GM18867 (cell line): Measurements from ENCODE around the gene GTF3C2.

Source experiments
- ATAC-seq: cut with Tn5 transposase; IDR thresholded peaks from one replicate; pipeline ENCODE4 v1.9.1; 2021; ENCODE audit warnings: mild to moderate bottlenecking, moderate library complexity; ENCODE audit not compliant: unreplicated experiment

Gene GTF3C2

DNA sequence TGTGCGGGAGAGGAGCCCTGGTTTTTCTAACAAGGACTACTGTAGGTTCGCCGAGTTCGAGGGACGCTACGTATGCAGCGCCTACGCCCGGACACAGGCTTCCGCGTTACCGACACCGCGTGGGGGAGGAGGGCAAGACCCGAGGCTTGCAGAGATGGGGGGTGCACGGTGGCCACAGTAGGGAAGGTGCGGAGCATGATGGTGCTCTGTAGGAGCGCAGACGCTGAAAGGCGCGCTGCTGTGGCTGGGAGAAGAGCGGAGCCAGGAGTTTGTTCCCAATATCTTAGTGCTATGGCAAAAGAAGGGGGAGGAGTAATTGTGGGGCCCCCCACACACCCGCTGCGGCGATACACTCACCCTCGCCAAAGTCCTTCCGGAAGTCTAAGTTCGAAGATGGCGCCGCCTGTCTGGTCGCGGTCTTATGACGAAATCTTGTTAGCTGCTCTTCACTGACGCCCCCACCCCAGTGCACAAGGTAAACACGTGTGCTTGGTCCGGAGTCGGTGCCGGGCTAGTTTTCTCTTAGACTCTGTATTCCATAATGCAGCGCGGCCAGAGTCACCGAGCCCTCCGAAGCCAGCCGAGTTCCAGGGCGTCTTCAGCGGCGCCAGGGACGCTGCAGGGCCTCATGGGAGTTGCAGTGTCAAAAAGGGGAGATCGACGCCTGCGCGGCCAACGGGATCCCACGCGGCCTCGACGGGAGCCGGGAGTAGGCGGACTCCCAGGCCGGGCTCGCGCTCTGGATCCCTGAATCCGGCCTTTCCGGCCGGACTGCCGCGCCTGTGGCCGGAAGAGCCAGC lies at the start of gene GTF3C2:
Gene GTF3C2 (minus strand): TSS at position 383 of the 800 bp plus-strand sequence. CDS start 13,210 bp downstream, outside the sequence.
- peak; percentile 82 for ATAC-seq

DNA sequence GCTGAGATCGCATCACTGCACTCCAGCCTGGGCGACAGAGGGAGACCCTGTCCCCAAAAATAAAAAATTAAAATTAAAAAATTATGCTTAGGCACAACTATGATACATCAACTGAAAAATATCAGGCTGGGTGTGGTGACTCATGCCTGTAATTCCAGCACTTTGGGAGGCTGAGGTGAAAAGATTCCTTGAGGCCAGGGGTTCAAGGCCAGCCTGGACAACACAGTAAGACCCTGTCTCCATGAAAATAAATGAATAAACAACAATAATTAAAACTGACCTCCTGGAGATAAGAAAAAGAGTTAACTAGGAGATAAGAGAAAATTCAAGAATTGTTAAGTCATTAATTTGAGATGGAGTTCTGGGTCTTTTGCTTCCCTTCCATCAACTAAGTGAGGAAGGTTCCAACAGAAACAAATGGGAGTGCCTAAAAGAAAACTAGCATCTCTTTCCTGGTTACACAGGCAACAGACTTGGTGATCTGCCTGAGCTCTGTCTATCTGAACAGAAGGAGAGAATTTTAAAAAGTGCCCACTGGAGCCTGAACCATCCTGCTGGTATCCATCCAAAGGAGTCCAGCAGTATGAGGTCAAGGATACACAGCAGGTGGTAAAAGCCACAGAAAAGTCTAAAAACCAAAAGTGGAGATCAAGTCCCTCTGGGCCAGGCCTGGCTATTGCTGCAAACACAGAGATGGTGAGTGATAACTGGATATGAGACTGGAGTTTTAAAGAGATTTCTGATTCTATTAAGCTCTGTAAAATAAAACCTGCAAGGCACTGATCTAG lies 44.0 kb upstream of the GTF3C2 start:
- ATAC-seq, result no peak

- no peak for ATAC-seq
These were observed 42.4 kb upstream of the GTF3C2 start for GRCh38 chr2:27398962-27399361.

- no peak for ATAC-seq
These were observed 36.7 kb upstream of the GTF3C2 start for GRCh38 chr2:27393225-27393624.

GRCh38 chr2:27390822-27391679 lies 34.5 kb upstream of the GTF3C2 start:
- no peak for ATAC-seq

DNA sequence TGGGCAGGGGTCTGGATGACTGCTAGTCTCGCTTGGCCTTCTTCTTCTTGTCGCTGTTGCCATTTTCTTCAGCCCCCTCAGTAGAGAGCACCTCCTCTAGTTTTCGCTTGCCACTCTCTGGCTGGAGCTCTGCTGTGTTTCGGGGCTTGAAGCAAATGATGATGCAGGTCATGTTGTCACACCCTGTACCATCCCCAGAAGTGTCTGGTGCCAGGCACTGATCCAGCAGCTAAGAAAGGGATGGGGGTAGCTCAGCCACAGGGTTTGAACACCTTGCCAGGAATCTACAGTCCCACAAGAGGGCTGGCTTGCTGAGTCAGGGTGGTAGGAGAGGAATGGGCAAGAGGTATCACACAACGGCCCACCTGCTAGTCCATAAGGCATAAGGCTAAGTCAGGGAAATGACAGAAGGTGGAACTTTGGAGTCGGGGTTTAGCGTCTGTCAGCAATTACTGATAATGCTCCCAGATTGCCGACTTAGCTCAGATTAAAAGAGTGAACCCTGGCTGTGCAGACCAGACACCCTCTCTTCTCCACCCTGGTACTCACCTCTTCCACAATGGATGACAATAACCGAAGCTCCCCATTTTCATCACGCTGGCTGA lies 25.1 kb upstream of the GTF3C2 start:
- no peak for ATAC-seq

- peak; percentile 80 for ATAC-seq
These were observed 24.3 kb upstream of the GTF3C2 start, which contains the start of gene ZNF513 for GRCh38 chr2:27380626-27381545. Gene ZNF513, minus strand, starts transcription at chr2:27380734. Its CDS starts 208 bp downstream, at chr2:27380526.

DNA sequence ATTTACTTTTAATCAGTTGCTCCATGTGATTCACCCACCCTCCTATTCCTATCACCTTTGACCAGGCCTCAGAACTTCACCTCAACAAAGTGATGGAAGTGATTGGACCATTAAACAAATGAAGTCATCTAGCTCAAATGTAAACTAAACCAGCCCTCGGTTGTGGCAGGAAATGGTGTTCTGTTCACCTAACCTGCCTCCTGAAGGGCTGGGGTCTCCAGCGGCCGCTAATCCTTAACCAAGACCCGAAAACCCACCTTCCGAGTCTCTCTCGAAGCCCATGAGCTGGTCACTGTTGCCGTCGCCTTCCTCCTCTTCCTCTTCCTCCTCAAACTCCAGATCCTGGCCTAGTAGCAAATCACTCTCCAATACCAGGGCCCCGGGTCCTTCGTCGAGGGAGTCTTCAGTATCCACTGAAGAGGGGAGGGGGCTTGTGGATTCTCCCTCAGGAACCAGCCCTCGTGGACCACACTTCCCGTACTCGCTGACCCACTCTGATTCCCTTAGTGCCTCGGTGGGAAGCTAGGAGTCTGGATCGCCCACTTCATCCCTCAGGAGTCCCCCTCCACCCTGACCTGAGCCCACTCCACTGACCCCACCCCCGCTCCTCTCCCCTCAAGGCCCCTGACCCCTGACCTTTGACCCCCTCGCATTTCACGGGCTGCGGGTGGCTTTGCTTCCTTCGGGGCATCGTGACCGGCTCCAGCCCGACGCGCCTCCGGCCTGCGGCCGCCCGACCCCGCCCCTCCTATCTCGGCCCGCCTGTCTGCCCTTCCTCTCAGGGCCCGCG lies 23.5 kb upstream of the GTF3C2 start:
- ATAC-seq, result peak; percentile 34

DNA sequence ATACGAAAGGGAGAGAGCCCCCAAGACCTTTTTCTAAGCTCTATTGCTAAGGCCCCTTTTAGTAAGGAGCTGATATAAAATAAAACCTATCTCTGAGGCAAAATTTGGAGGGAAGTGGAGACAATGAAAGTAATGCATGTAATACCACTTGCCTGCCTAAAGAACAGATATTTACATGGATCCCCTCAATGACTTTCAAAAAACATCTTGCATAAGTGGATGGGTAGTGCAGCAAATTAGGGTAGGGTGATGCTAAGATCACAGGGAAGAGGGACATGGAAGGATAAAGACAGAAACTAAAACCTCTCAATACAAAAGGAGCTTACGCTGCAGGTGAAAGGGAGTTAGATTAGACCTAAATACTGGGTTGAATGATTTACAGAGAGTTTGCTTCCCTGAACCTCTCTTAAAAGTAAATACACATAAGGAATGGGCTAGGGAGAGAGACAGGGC lies 22.8 kb upstream of the GTF3C2 start:
- ATAC-seq, result no peak

- no peak for ATAC-seq
These were observed 22.3 kb upstream of the GTF3C2 start for GRCh38 chr2:27378809-27379290.

DNA sequence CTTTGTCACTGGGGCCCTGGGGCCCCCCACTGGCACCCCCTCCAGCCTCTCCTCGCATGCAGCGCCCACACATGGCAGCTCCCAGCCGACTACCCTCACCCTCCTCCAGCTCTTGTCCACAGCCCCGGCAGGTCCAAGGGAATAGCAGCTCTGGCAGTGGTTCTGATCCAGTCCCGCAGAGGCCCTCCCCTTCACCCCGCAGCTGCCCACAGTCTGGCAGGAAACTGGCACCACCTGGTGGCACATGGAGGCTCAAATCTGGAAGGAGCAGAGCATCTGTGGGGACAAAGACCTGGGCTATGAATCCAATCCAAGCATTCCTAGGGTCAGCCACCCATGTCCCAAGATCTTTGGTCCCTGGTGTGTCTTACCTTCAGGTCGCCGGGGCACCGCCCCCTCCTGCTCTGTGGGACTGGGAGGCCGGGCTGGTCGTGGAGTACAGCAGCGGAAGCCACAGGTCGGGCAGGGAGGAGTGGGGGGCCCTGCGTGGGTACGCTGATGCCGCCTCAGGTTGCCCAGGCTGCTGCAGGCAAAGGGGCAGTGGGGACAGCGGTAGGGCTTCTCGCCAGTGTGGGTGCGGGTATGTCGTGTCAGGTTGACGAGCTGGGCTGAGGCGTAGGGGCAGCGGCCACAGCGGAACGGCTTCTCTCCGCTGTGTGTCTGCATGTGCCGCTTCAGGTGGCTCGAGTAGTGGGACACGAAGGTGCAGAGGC lies 21.7 kb upstream of the GTF3C2 start:
- no peak for ATAC-seq

DNA sequence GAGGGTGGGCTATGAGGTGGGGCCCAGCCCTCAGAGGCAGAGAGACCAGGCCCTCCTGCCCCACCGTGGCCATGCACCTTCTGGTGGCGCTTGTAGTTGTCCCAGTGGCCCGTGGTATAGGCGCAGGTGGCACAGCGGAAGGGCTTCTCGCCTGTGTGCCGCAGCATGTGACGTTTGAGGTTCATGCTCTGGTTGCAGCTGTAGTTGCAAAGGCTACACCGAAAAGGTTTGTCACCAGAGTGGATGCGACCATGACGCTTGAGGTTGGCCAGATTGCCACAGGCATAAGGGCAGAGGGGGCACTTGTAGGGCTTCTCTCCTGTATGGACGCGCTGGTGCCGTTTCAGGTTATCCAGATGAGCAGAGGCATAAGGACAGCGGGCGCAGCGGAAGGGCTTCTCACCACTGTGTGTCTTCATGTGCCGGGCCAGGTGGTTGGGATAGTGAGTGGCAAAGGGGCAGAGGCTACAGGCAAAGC lies 21.1 kb upstream of the GTF3C2 start:
- ATAC-seq, result no peak

- ATAC-seq, result no peak
These were observed 20.5 kb upstream of the GTF3C2 start for GRCh38 chr2:27376866-27377617.

DNA sequence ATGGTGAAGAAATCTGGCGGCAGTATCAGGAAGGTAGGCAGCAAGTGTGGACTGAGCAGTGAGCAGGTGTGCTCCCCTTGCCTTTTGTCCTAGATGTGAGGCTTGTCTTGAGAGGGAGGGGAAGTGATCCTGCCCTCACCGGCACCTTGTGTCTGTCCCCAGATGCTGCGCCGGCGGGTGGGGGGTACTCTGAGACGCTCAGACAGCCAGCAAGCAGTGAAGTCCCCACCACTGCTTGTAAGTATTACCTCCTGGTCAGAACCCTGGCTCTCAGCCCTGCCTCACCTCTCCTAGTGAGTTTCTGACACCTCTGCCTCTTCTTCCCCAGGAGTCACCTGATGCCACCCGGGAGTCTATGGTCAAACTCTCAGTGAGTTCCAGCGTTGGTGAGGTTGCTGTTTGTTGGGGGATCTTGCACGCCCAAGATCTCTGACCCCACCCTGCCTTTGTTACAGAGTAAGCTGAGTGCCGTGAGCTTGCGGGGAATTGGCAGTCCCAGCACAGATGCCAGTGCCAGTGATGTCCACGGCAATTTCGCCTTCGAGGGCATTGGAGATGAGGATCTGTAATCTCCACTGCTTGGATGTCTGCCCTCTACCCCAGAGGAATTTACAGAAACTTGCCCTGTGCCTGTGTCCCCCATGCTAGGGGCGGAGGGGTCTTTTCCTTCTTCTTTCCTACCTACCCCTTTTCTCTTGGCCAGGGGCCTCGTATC lies 19.7 kb upstream of the GTF3C2 start:
- ATAC-seq, result no peak

GRCh38 chr2:27375513-27376099 lies 19.0 kb upstream of the GTF3C2 start:
- ATAC-seq, result no peak

DNA sequence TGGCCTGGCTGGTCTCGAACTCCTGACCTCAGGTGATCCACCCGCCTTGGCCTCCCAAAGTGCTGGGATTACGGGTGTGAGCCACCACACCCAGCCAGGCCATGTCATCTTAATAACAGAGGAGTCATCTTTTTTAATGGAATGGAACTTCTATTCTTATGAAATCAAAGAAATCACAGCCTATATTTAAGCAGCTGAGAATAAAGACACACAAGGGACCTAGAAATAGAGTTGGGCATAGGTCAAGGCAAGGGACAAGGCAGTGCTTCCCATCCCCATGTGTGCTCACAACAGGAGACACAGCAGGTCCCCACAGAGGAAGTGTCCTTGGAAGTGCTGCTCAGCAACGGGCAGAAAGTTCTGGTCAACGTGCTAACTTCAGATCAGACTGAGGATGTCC lies 17.0 kb upstream of the GTF3C2 start:
- no peak for ATAC-seq
